A549 (cell line): ENCODE results near the gene CACNB1. TPM values are rescaled to one million over a fixed set of nuclear protein-coding genes. Genes with fewer than 3 reads are reported as not detected.
A peak's percentile ranks its signal among the peaks of the same experiment; 100 is the strongest.

Source experiments
- ATAC-seq, 2 experiments: fragments of 200-7000 bp in 1 of 2; fragments of >200 bp in 1 of 2; cut with Nextera tagmentation in 1 of 2; cut with Tn5 transposase in 1 of 2; 3 replicates each; pipeline versions ENCODE4 v1.8.0 to v1.9.1; 2018 to 2020; ENCODE audit warnings: mild to moderate bottlenecking in 1 of 2, moderate library complexity in 1 of 2
- CTCF ChIA-PET: fragments of 300-600 bp; sonication (Branson Sonifier 250); formaldehyde crosslinking; extraction: SDS; loops from one replicate; lab custom pipeline; 2021; ENCODE audit warnings: antibody characterized with exemption, inconsistent platforms; lab: Yijun Ruan, JAX
- POLR2A ChIA-PET: fragments of 350-600 bp; formaldehyde crosslinking; extraction: SDS; loops from one replicate; lab custom pipeline; 2021; ENCODE audit warnings: antibody characterized with exemption, inconsistent platforms; lab: Yijun Ruan, JAX
- DNase-seq, 2 experiments: peaks; one replicate each; pipeline versions ENCODE4 v3.0.0 to v3.0.0-alpha.2; 2011 to 2016; ENCODE audit warnings: low read depth in 1 of 2, low spot score in 1 of 2
- FAIRE-seq: peaks from 2 replicates; lab custom pipeline; 2011; peaks lifted over from hg19 to GRCh38; lab: Jason Lieb, UNC
- H3K27ac ChIP-seq, 2 experiments: fragments of >200 bp; sonication (Bioruptor Twin); formaldehyde crosslinking; 3 replicates each; pipeline ENCODE4 v1.5.1; 2016 to 2017
- H3K4me1 ChIP-seq: fragments of >200 bp; sonication (Bioruptor Twin); formaldehyde crosslinking; 3 replicates; pipeline ENCODE4 v1.6.1; 2016
- H3K4me2 ChIP-seq: fragments of >200 bp; sonication (Bioruptor Twin); formaldehyde crosslinking; 3 replicates; pipeline ENCODE4 v1.6.1; 2016
- H3K4me3 ChIP-seq: fragments of >200 bp; sonication (Bioruptor Twin); formaldehyde crosslinking; 3 replicates; pipeline ENCODE4 v1.5.1; 2016
- H3K9me3 ChIP-seq: fragments of >200 bp; sonication (Bioruptor Twin); formaldehyde crosslinking; 3 replicates; pipeline ENCODE4 v1.6.1; 2016
- BHLHE40 ChIP-seq: IDR thresholded peaks from 2 replicates; pipeline ENCODE4 v1.6.1; 2012; ENCODE audit warnings: low read depth, low read length, inconsistent platforms
- CBX2 ChIP-seq: fragments of 200-600 bp; sonication (generic); IDR thresholded peaks from 2 replicates; pipeline ENCODE4 v1.6.1; 2016; ENCODE audit warnings: low read depth, mild to moderate bottlenecking, borderline replicate concordance
- CBX8 ChIP-seq: fragments of 200-600 bp; sonication (generic); IDR thresholded peaks from 2 replicates; pipeline ENCODE4 v1.6.1; 2016
- CEBPB ChIP-seq, 2 experiments: fragments of >200 bp in 1 of 2; sonication (Bioruptor Twin) in 1 of 2; formaldehyde crosslinking in 1 of 2; IDR thresholded peaks; 2 replicates each; pipeline ENCODE4 v1.6.1; 2012 to 2016
- CHD4 ChIP-seq: fragments of 200-600 bp; sonication (generic); IDR thresholded peaks from 2 replicates; pipeline ENCODE4 v1.6.1; 2016; ENCODE audit warnings: antibody characterized with exemption, mild to moderate bottlenecking, borderline replicate concordance
- ELK1 ChIP-seq: fragments of 150-350 bp; IDR thresholded peaks from 2 replicates; pipeline ENCODE4 v1.6.1; 2014; ENCODE audit warnings: low read depth, mild to moderate bottlenecking, low read length
- EP300 ChIP-seq, 2 experiments: fragments of >200 bp; sonication (Bioruptor Twin); formaldehyde crosslinking; IDR thresholded peaks; 2 replicates in 1 of 2; 3 replicates in 1 of 2; pipeline ENCODE4 v1.6.1; 2016 to 2017
- GATA3 ChIP-seq: IDR thresholded peaks from 2 replicates; pipeline ENCODE4 v1.6.1; 2012; ENCODE audit warnings: borderline replicate concordance
- HDAC2 ChIP-seq: fragments of 200-600 bp; sonication (generic); IDR thresholded peaks from 2 replicates; pipeline ENCODE4 v1.6.1; 2016
- HEYL ChIP-seq: fragments of 250-450 bp; sonication (Bioruptor Pico); IDR thresholded peaks from 2 replicates; pipeline ENCODE4 v1.8.0; 2021; ENCODE audit warnings: mild to moderate bottlenecking, moderate library complexity
- HMGXB4 ChIP-seq: fragments of 250-450 bp; sonication (Bioruptor Pico); IDR thresholded peaks from 2 replicates; pipeline ENCODE4 v1.5.0; 2021; ENCODE audit warnings: mild to moderate bottlenecking, moderate library complexity, borderline replicate concordance
- HOXB5 ChIP-seq: fragments of 250-450 bp; sonication (Bioruptor Pico); IDR thresholded peaks from 2 replicates; pipeline ENCODE4 v1.5.0; 2020; ENCODE audit warnings: mild to moderate bottlenecking, moderate library complexity
- JUNB ChIP-seq: fragments of >200 bp; sonication (Bioruptor Twin); formaldehyde crosslinking; IDR thresholded peaks from 2 replicates; pipeline ENCODE4 v1.6.1; 2016
- MAFK ChIP-seq: fragments of 450-650 bp; IDR thresholded peaks from 2 replicates; pipeline ENCODE4 v1.6.1; 2014; ENCODE audit not compliant: partially characterized antibody
- MAX ChIP-seq: IDR thresholded peaks from 2 replicates; pipeline ENCODE4 v1.6.1; 2012
- MAZ ChIP-seq: fragments of 150-350 bp; IDR thresholded peaks from 2 replicates; pipeline ENCODE4 v1.6.1; 2014; ENCODE audit warnings: antibody characterized with exemption, low read depth, low read length, borderline replicate concordance
- NPAS2 ChIP-seq: fragments of 250-450 bp; sonication (Bioruptor Pico); IDR thresholded peaks from 2 replicates; pipeline ENCODE4 v1.8.0; 2022; ENCODE audit warnings: mild to moderate bottlenecking, moderate library complexity, borderline replicate concordance
- POLR2A ChIP-seq: IDR thresholded peaks from 2 replicates; pipeline ENCODE4 v1.6.1; 2012; ENCODE audit warnings: mild to moderate bottlenecking, low read length
- POLR2AphosphoS2 ChIP-seq: conservative IDR thresholded peaks from 2 replicates; pipeline ENCODE4 v1.6.1; 2012; ENCODE audit warnings: low read length, improper control_type of control experiment, inconsistent platforms
- RAD21 ChIP-seq, 2 experiments: fragments of >200 bp in 1 of 2; sonication (Bioruptor Twin) in 1 of 2; formaldehyde crosslinking in 1 of 2; IDR thresholded peaks in 1 of 2; conservative IDR thresholded peaks in 1 of 2; 2 replicates in 1 of 2; 3 replicates in 1 of 2; pipeline ENCODE4 v1.6.1; 2012 to 2018; ENCODE audit warnings: inconsistent platforms in 1 of 2
- RCOR1 ChIP-seq: fragments of 150-350 bp; IDR thresholded peaks from 2 replicates; pipeline ENCODE4 v1.6.1; 2014; ENCODE audit warnings: antibody characterized with exemption, low read length, low read depth
- REST ChIP-seq: fragments of 200-600 bp; sonication (generic); IDR thresholded peaks from 2 replicates; pipeline ENCODE4 v1.6.1; 2016; ENCODE audit warnings: antibody characterized with exemption, mild to moderate bottlenecking, moderate library complexity
- RFX5 ChIP-seq: fragments of 450-650 bp; IDR thresholded peaks from 2 replicates; pipeline ENCODE4 v1.7.1; 2014; ENCODE audit warnings: antibody characterized with exemption, mild to moderate bottlenecking, moderate library complexity
- RNF2 ChIP-seq: fragments of 200-600 bp; sonication (generic); IDR thresholded peaks from 2 replicates; pipeline ENCODE4 v1.6.1; 2016; ENCODE audit warnings: low read depth, mild to moderate bottlenecking, antibody characterized with exemption, moderate library complexity, borderline replicate concordance
- SMC3 ChIP-seq: fragments of >200 bp; sonication (Bioruptor Twin); formaldehyde crosslinking; IDR thresholded peaks from 3 replicates; pipeline ENCODE4 v1.6.1; 2018; ENCODE audit warnings: inconsistent platforms
- SREBF2 ChIP-seq: fragments of 450-650 bp; IDR thresholded peaks from 2 replicates; pipeline ENCODE4 v1.6.1; 2014; ENCODE audit warnings: mild to moderate bottlenecking, moderate library complexity
- TFCP2L1 ChIP-seq: fragments of 250-450 bp; sonication (Bioruptor Pico); IDR thresholded peaks from 2 replicates; pipeline ENCODE4 v1.5.0; 2021; ENCODE audit warnings: mild to moderate bottlenecking
- ZC3H11A ChIP-seq: fragments of 450-650 bp; IDR thresholded peaks from 2 replicates; pipeline ENCODE4 v1.6.1; 2014; ENCODE audit warnings: antibody characterized with exemption, mild to moderate bottlenecking
- ZNF302 ChIP-seq: fragments of 250-450 bp; sonication (Bioruptor Pico); IDR thresholded peaks from 2 replicates; pipeline ENCODE4 v1.9.0; 2021; ENCODE audit warnings: inconsistent platforms, mild to moderate bottlenecking, moderate library complexity
- WGBS: methylation state at CpG from one replicate; pipeline ENCODE4 v1.1.6; 2017; ENCODE audit errors: missing lambda C conversion rate; 5-methylcytosine and 5-hydroxymethylcytosine counted together
- polyA plus RNA-seq, 4 experiments: library from polyadenylated mRNA; depleted of rRNA in 3 of 4; stranded (reverse); fragments of >200 nt; fragmentation: RNase III in 1 of 4; extraction: RNeasy Plus Mini Kit Qiagen cat#74134 plus additional on column Dnase treatment in 1 of 4; gene quantifications; 2 replicates in 3 of 4; 3 replicates in 1 of 4; pipeline ENCODE4 v1.2.3, GENCODE V29; 2011 to 2017
- TF ChIP-seq, protein P1 (sequence below): fragments of >200 bp; sonication (Bioruptor Twin); formaldehyde crosslinking; IDR thresholded peaks from 3 replicates; pipeline ENCODE4 v1.5.1; 2016
- TF ChIP-seq, protein P2 (sequence below): fragments of 250-450 bp; sonication (Bioruptor Pico); IDR thresholded peaks from 2 replicates; pipeline ENCODE4 v1.5.0; 2020; ENCODE audit warnings: low read depth, mild to moderate bottlenecking, moderate library complexity

CACNB1 gene
- polyA plus RNA-seq, 2 of the 4 experiments (the other 2 are of a cell fraction), result 3.6 to 3.9 TPM

DNA sequence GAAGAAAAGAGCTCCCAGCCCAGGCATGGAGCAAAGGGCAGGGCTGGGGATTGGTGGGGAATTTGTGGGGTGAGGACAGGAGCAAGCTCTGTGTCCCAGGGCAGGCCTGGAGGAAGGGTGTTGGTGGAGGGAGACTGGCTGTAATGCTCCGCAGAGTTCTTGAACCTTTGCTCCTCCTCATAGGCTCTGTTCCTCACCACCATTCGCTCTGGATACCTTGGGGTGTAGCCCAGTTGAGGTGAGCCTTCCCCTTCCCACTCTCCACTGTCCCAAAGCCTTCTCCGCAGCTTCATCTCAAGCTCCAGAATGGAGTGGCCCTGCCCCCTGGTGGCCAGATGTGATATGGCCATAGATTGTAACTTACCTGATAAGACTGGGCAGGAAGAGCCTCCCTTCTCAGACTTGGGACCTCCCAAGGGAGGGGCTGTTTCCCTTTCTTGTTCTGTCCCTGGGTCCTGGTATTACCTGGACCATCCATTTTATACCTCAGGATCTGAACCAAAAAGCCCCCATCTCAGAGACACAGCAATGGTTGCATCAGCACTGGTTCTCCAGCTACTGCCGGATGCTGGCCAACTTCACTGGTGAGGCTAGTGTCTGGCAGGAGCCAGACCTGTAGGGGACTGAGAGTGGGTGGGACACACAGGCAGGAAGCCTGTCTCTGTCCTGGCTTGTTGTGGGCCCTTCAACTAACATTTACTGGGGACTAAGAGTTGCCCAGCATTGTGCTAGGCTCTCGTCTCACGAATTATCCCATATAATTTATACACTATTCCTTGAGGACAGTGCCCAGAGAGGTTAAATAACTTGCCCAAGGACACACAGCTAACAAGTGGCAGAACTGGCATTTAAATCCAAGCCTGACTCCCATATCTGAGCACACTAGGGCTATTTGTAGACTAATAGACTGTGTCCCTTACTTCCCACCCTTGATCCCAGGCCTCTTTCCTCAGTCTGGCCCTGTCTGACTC, 47.4 kb upstream of the CACNB1 start:
- H3K4me2 ChIP-seq, result no peak overlapping the region
- H3K9me3 ChIP-seq, result no peaks in the 10 kb centered on the region
- ChIA-PET CTCF (interaction anchor here (0.5 to 21.6 kb wide), 71 partner anchors 9 to 560 kb away, joined by 3 to 1140 read pairs (median 4); partner anchors contain the start of genes ARL5C, CACNB1, FBXL20 and LASP1NB), POLR2A (interaction anchor here (0.7 to 2.5 kb wide), 5 partner anchors 39 to 156 kb away, joined by 3 to 34 read pairs (median 6); partner anchors contain the start of genes FBXL20 and RPL19)
- ATAC-seq (peak; percentile 88 to 95), FAIRE-seq (peak; percentile 43), DNase-seq (peak; percentile 87 to 91)
- no peak overlapping the region for H3K27ac ChIP-seq
- 52% methylated on average over 6 of the region's 6 CpGs for WGBS
- no peak overlapping the region for H3K4me3 ChIP-seq
- H3K4me1 ChIP-seq, result peaks cover 9% of the 10 kb centered on the region; the same call in 1 of the 3 replicates
- TF ChIP-seq RCOR1 (no peak), RFX5 (no peak), JUNB (no peak), POLR2A (no peak), HEYL (CRISPR knock-in tag) (0 out of 2 replicates have a peak, but pooled peaks have one; percentile 29), POLR2AphosphoS2 (no peak), ZNF302 (CRISPR knock-in tag) (no peak), MAX (no peak), MAFK (no peak), NPAS2 (CRISPR knock-in tag) (no peak), ELK1 (no peak), SMC3 (peak; percentile 90), CEBPB (IDR thresholded peaks at IDR 0.05) (no peak), HMGXB4 (no peak), ZC3H11A (no peak), CBX8 (no peak), HOXB5 (CRISPR knock-in tag) (no peak), RNF2 (no peak), CHD4 (no peak), REST (no peak), TFCP2L1 (no peak), RAD21 (conservative IDR thresholded peaks at IDR 0.05 in 1 of 2, IDR thresholded peaks at IDR 0.05 in 1 of 2) (peak; percentile 92 to 99), EP300 (IDR thresholded peaks at IDR 0.05) (no peak), CBX2 (no peak), HDAC2 (no peak), BHLHE40 (no peak), GATA3 (no peak), SREBF2 (no peak), MAZ (0 out of 2 replicates have a peak, but pooled peaks have one; percentile 40)
- TF ChIP-seq, protein P1, sequence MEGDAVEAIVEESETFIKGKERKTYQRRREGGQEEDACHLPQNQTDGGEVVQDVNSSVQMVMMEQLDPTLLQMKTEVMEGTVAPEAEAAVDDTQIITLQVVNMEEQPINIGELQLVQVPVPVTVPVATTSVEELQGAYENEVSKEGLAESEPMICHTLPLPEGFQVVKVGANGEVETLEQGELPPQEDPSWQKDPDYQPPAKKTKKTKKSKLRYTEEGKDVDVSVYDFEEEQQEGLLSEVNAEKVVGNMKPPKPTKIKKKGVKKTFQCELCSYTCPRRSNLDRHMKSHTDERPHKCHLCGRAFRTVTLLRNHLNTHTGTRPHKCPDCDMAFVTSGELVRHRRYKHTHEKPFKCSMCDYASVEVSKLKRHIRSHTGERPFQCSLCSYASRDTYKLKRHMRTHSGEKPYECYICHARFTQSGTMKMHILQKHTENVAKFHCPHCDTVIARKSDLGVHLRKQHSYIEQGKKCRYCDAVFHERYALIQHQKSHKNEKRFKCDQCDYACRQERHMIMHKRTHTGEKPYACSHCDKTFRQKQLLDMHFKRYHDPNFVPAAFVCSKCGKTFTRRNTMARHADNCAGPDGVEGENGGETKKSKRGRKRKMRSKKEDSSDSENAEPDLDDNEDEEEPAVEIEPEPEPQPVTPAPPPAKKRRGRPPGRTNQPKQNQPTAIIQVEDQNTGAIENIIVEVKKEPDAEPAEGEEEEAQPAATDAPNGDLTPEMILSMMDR, result peak; percentile 97
- TF ChIP-seq, protein P2, sequence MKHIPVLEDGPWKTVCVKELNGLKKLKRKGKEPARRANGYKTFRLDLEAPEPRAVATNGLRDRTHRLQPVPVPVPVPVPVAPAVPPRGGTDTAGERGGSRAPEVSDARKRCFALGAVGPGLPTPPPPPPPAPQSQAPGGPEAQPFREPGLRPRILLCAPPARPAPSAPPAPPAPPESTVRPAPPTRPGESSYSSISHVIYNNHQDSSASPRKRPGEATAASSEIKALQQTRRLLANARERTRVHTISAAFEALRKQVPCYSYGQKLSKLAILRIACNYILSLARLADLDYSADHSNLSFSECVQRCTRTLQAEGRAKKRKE (CRISPR knock-in tag), result no peak
